ENCODE measurements around the gene TWIST2. TPM values are rescaled to one million over a fixed set of nuclear protein-coding genes. Genes with fewer than 3 reads are reported as not detected.

Gene TWIST2
- total RNA-seq, 1 experiment from 2014 or later, result 0.22 TPM

DNA sequence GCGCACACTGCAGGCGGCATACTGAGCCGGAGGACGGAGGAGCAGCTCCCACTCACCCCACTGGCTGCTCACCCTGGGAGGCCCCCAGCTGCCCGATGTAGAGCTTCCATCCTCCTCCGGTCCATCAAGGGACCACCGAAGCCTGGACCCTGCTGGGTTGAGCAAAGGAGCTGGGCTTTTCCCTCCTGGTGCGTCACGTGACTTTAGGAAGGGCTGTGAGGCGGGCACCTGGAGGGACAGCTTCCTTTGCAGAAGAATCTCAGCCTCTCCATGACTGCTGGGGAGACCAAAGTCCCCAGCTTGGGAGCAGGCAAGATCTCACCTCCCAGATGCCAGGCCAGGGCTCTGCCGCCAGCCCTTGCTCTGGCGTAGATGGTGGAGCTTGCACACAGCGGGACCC, 102.7 kb downstream of the TWIST2 start:
- TF ChIP-seq, protein P1, sequence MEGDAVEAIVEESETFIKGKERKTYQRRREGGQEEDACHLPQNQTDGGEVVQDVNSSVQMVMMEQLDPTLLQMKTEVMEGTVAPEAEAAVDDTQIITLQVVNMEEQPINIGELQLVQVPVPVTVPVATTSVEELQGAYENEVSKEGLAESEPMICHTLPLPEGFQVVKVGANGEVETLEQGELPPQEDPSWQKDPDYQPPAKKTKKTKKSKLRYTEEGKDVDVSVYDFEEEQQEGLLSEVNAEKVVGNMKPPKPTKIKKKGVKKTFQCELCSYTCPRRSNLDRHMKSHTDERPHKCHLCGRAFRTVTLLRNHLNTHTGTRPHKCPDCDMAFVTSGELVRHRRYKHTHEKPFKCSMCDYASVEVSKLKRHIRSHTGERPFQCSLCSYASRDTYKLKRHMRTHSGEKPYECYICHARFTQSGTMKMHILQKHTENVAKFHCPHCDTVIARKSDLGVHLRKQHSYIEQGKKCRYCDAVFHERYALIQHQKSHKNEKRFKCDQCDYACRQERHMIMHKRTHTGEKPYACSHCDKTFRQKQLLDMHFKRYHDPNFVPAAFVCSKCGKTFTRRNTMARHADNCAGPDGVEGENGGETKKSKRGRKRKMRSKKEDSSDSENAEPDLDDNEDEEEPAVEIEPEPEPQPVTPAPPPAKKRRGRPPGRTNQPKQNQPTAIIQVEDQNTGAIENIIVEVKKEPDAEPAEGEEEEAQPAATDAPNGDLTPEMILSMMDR (conservative IDR thresholded peaks at IDR 0.05), result no peak
- no peaks in the 10 kb centered on the region for H3K36me3 Mint-ChIP-seq (ENCODE audit: insufficient read depth in 1 of 3, low read depth in 3 of 3)
- Histone ChIP-seq H3K14ac (ENCODE audit: insufficient read depth, low read length) (no peak overlapping the region), H4K91ac (ENCODE audit: insufficient read length, low read depth, low read length) (no peak overlapping the region), H3K4me2 (ENCODE audit: insufficient read depth, insufficient read length, low read length) (no peak overlapping the region), H3K27ac (ENCODE audit: insufficient read length, low read depth, low read length) (no peak overlapping the region), H3T11ph (ENCODE audit: low read length) (no peak overlapping the region), H2BK12ac (ENCODE audit: insufficient read length, low read depth, low read length) (no peak overlapping the region), H3K23ac (ENCODE audit: insufficient read length, low read depth, low read length) (no peak overlapping the region), H2BK120ac (ENCODE audit: low read depth, low read length, poor library complexity, severe bottlenecking) (no peak overlapping the region), H2BK5ac (ENCODE audit: insufficient read length, low read length) (no peak overlapping the region), H2BK20ac (ENCODE audit: low read depth, low read length, poor library complexity, severe bottlenecking) (no peak overlapping the region), H3K4ac (ENCODE audit: low read depth, low read length) (no peak overlapping the region), H3K23me2 (ENCODE audit: insufficient read length, low read depth, low read length, poor library complexity, severe bottlenecking) (no peaks in the 10 kb centered on the region), H3K9ac (ENCODE audit: extremely low read depth, insufficient read length, low read length) (no peak overlapping the region), H3K9me3 (ENCODE audit: control insufficient read depth, low read depth, low read length) (no peaks in the 10 kb centered on the region), H4K20me1 (ENCODE audit: control insufficient read depth, insufficient read depth, insufficient read length) (no peaks in the 10 kb centered on the region), H3K27me3 (ENCODE audit: insufficient read depth, low read length) (no peaks in the 10 kb centered on the region), H3K18ac (ENCODE audit: insufficient read length, low read depth, low read length) (no peak overlapping the region), H4K8ac (replicated peaks; ENCODE audit: insufficient read length, low read depth, low read length) (no peak overlapping the region), H3K79me1 (ENCODE audit: insufficient read depth, low read depth, low read length, poor library complexity, severe bottlenecking) (no peaks in the 10 kb centered on the region), H2BK15ac (ENCODE audit: low read depth, low read length) (no peak overlapping the region), H2AK5ac (ENCODE audit: insufficient read length, low read length) (no peak overlapping the region), H2AFZ (ENCODE audit: low read length) (no peak overlapping the region), H3K79me2 (ENCODE audit: insufficient read depth, low read length) (no peaks in the 10 kb centered on the region), H3K4me1 (ENCODE audit: insufficient read depth, low read length) (no peaks in the 10 kb centered on the region), H4K5ac (ENCODE audit: insufficient read length, low read depth, low read length) (no peak overlapping the region), H3K56ac (ENCODE audit: insufficient read length, low read depth, low read length) (no peak overlapping the region)
- 0 out of 4 replicates have a peak, but pooled peaks cover 2 to 10% of the 10 kb centered on the region in 2 experiments for H3K4me1 Mint-ChIP-seq
- H3K27me3 Mint-ChIP-seq (ENCODE audit: low read depth), result peaks cover 10% of the 10 kb centered on the region
- no peak overlapping the region for H3K4me3 Mint-ChIP-seq
- no peak overlapping the region for H3K27ac Mint-ChIP-seq
- no peaks in the 10 kb centered on the region for H3K9me3 Mint-ChIP-seq
- no CpG with 5 or more reads among the region's 13 CpGs for WGBS (ENCODE audit: extremely low coverage, insufficient read length, low lambda C conversion rate)
- DNase-seq, result peak; percentile 28

Measured in H9 (cell line).